ENCODE data around the gene MRS2. TPM values are rescaled to one million over a fixed set of nuclear protein-coding genes. Genes with fewer than 3 reads are reported as not detected.

Gene MRS2
- total and polyA plus RNA-seq, 9 of the 15 experiments (the other 6 are each of a cell fraction or from before 2014, with no cell fraction given) = 14.6 to 57.9 (median 48.1) TPM

- H3K4me1 ChIP-seq (replicated peaks in 1 of 2; ENCODE audit: control insufficient read depth in 2 of 2, insufficient read depth in 2 of 2, low read length in 2 of 2) = no peaks in the 10 kb centered on the region
- no peaks in the 10 kb centered on the region for H3K36me3 ChIP-seq (ENCODE audit: control insufficient read depth, insufficient read depth, low read length)
- H3K4me3 ChIP-seq = no peak overlapping the region
- H3K79me2 ChIP-seq (ENCODE audit: control insufficient read depth, insufficient read depth, low read length) = no peaks in the 10 kb centered on the region
- DNase-seq (ENCODE audit: extremely low read depth in 1 of 4, low spot score in 3 of 4) (no peak), ATAC-seq (no peak), FAIRE-seq (peak; percentile 26)
- peaks cover 0 to 4% of the 10 kb centered on the region in 2 experiments; a peak in 1 of 5 replicates for H3K27me3 ChIP-seq (ENCODE audit: control insufficient read depth in 2 of 2, insufficient read depth in 2 of 2, low read length in 2 of 2)
- H4K20me1 ChIP-seq (replicated peaks; ENCODE audit: control insufficient read depth, insufficient read depth, low read length) = no peaks in the 10 kb centered on the region
- no peak overlapping the region for H3K4me2 ChIP-seq (ENCODE audit: insufficient read depth, low read length)
- BruUV-seq (replicated peaks) = no TSS peak
- no peak for TF ChIP-seq RAD51 (IDR thresholded peaks at IDR 0.05; ENCODE audit: borderline replicate concordance, low read depth)
- no peak for TF ChIP-seq KAT7 (CRISPR knock-in tag; IDR thresholded peaks at IDR 0.05; ENCODE audit: borderline replicate concordance)
- TF ChIP-seq KDM1A (IDR thresholded peaks at IDR 0.05) = peak; percentile 23 to 26; a peak in 1 of 4 replicates
- TF ChIP-seq RCOR1 (IDR thresholded peaks at IDR 0.05; ENCODE audit: borderline replicate concordance in 1 of 2, low read depth in 2 of 2, low read length in 2 of 2) = peak in 1 of 2 experiments; percentile 56; a peak in 2 of 4 replicates
- TF ChIP-seq ATF1 (CRISPR knock-in tag; IDR thresholded peaks at IDR 0.05) = no peak
- 0 out of 2 replicates have a peak, but pooled peaks have one; percentile 17 for TF ChIP-seq ATF1 (tag; IDR thresholded peaks at IDR 0.05)
- TF ChIP-seq BCLAF1 (IDR thresholded peaks at IDR 0.05; ENCODE audit: borderline replicate concordance in 1 of 2, control insufficient read depth in 1 of 2, low read depth in 2 of 2, low read length in 1 of 2) = no peak
- TF ChIP-seq RAD21 (CRISPR knock-in tag; conservative IDR thresholded peaks at IDR 0.05 in 1 of 2, IDR thresholded peaks at IDR 0.05 in 1 of 2) = no peak
- 0 out of 2 replicates have a peak, but pooled peaks have one; percentile 6 for TF ChIP-seq CEBPB (tag; IDR thresholded peaks at IDR 0.05)
- intact Hi-C loops (cut with micrococcal nuclease) = no loop called here
- no peak overlapping the region for H3K27ac ChIP-seq (ENCODE audit: extremely low read depth, low read depth, low read length)
- H3K9me3 ChIP-seq (replicated peaks; ENCODE audit: control insufficient read depth, insufficient read depth, low read depth, low read length) = no peaks in the 10 kb centered on the region
- ChIA-PET POLR2A (no interaction called here), CTCF (ENCODE audit: low intra/inter-chr PET ratio) (interaction anchor here (1.0 kb wide), 1 partner anchor 37 kb away, joined by 3 read pairs; no protein-coding TSS in a partner anchor)
- no peaks in the 10 kb centered on the region for H3K9me1 ChIP-seq (ENCODE audit: control insufficient read depth, insufficient read depth, low read length)
- WGBS (ENCODE audit: insufficient coverage, low coverage, missing lambda C conversion rate) = 18% methylated on average over 15 of the region's 16 CpGs
- in situ Hi-C loops (cut with MboI) = no loop called here
- H3K9ac ChIP-seq (ENCODE audit: insufficient read depth in 1 of 2, low read depth in 2 of 2, low read length in 2 of 2) = no peak overlapping the region
- H2AFZ ChIP-seq (ENCODE audit: low read depth, low read length) = no peak overlapping the region
These were observed 38.3 kb downstream of the MRS2 start for GRCh38 chr6:24440897-24441598.

Data from K562 (cell line).